HL-60 (cell line): Measurements from ENCODE around the gene QRFP.

Experiments used
- CTCF ChIP-seq: IDR thresholded peaks from one replicate; pipeline ENCODE4 v1.5.1; 2011; ENCODE audit warnings: low read length, control low read depth, inconsistent platforms; ENCODE audit not compliant: insufficient read depth
- GABPA ChIP-seq: IDR thresholded peaks from 2 replicates; pipeline ENCODE4 v1.6.1; 2012; ENCODE audit warnings: low read depth

GRCh38 chr9:130856474-130856873 is 40.1 kb downstream of the QRFP start:
- no peak for TF ChIP-seq CTCF
- TF ChIP-seq GABPA = no peak
